H9 (cell line): ENCODE measurements around the gene FIGNL2. TPM values are rescaled to one million over a fixed set of nuclear protein-coding genes. Genes with fewer than 3 reads are reported as not detected.

ENCODE experiments used
- DNase-seq: peaks from one replicate; pipeline ENCODE4 v3.0.0-alpha.2; 2017
- H2AFZ ChIP-seq: one replicate; pipeline ENCODE4 v1.6.1; 2013; ENCODE audit warnings: mild to moderate bottlenecking, low read length, control low read depth, moderate library complexity
- H2AK5ac ChIP-seq: 2 replicates; pipeline ENCODE4 v1.6.1; 2013; ENCODE audit warnings: low read length, control low read depth, mixed read lengths; ENCODE audit not compliant: insufficient read length
- H2BK120ac ChIP-seq: one replicate; pipeline ENCODE4 v1.6.1; 2013; ENCODE audit warnings: low read depth, mild to moderate bottlenecking, low read length, control low read depth, inconsistent platforms; ENCODE audit not compliant: poor library complexity, severe bottlenecking
- H2BK12ac ChIP-seq: 2 replicates; pipeline ENCODE4 v1.6.1; 2013; ENCODE audit warnings: low read length, control low read depth, mixed read lengths, low read depth; ENCODE audit not compliant: insufficient read length
- H2BK15ac ChIP-seq: 2 replicates; pipeline ENCODE4 v1.6.1; 2013; ENCODE audit warnings: low read depth, low read length, control low read depth
- H2BK20ac ChIP-seq: one replicate; pipeline ENCODE4 v1.6.1; 2013; ENCODE audit warnings: low read depth, mild to moderate bottlenecking, low read length, control low read depth, inconsistent platforms; ENCODE audit not compliant: poor library complexity, severe bottlenecking
- H2BK5ac ChIP-seq: 2 replicates; pipeline ENCODE4 v1.6.1; 2013; ENCODE audit warnings: low read length, control low read depth, mixed read lengths; ENCODE audit not compliant: insufficient read length
- H3K14ac ChIP-seq: 2 replicates; pipeline ENCODE4 v1.6.1; 2013; ENCODE audit warnings: low read length, control low read depth; ENCODE audit not compliant: insufficient read depth
- H3K18ac ChIP-seq: 2 replicates; pipeline ENCODE4 v1.6.1; 2013; ENCODE audit warnings: low read depth, mild to moderate bottlenecking, mixed read lengths, low read length, control low read depth; ENCODE audit not compliant: insufficient read length
- H3K23ac ChIP-seq: 2 replicates; pipeline ENCODE4 v1.6.1; 2013; ENCODE audit warnings: low read length, control low read depth, mixed read lengths, low read depth; ENCODE audit not compliant: insufficient read length
- H3K23me2 ChIP-seq: 2 replicates; pipeline ENCODE4 v1.6.1; 2013; ENCODE audit warnings: low read depth, mild to moderate bottlenecking, mixed read lengths, low read length, control low read depth; ENCODE audit not compliant: insufficient read length, poor library complexity, severe bottlenecking
- H3K27ac ChIP-seq: 2 replicates; pipeline ENCODE4 v1.5.1; 2013; ENCODE audit warnings: low read length, control low read depth, mixed read lengths, low read depth; ENCODE audit not compliant: insufficient read length
- H3K27me3 ChIP-seq: 2 replicates; pipeline ENCODE4 v1.6.1; 2013; ENCODE audit warnings: low read length, control low read depth, inconsistent platforms; ENCODE audit not compliant: insufficient read depth
- H3K4ac ChIP-seq: 2 replicates; pipeline ENCODE4 v1.6.1; 2013; ENCODE audit warnings: low read depth, mild to moderate bottlenecking, control low read depth, inconsistent platforms, low read length, moderate library complexity
- H3K4me1 ChIP-seq: 2 replicates; pipeline ENCODE4 v1.6.1; 2013; ENCODE audit warnings: low read length, control low read depth, inconsistent platforms; ENCODE audit not compliant: insufficient read depth
- H3K4me2 ChIP-seq: 2 replicates; pipeline ENCODE4 v1.6.1; 2013; ENCODE audit warnings: low read length, control low read depth, mixed read lengths; ENCODE audit not compliant: insufficient read length, insufficient read depth
- H3K56ac ChIP-seq: 2 replicates; pipeline ENCODE4 v1.6.1; 2013; ENCODE audit warnings: low read depth, mild to moderate bottlenecking, mixed read lengths, low read length, control low read depth; ENCODE audit not compliant: insufficient read length
- H3K79me1 ChIP-seq: 2 replicates; pipeline ENCODE4 v1.6.1; 2013; ENCODE audit warnings: low read depth, mild to moderate bottlenecking, moderate library complexity, low read length, control low read depth, inconsistent platforms; ENCODE audit not compliant: insufficient read depth, poor library complexity, severe bottlenecking
- H3K79me2 ChIP-seq: 2 replicates; pipeline ENCODE4 v1.6.1; 2013; ENCODE audit warnings: low read length, control low read depth, inconsistent platforms; ENCODE audit not compliant: insufficient read depth
- H3K9ac ChIP-seq: 2 replicates; pipeline ENCODE4 v1.6.1; 2013; ENCODE audit warnings: low read length, control low read depth, mixed read lengths; ENCODE audit not compliant: insufficient read length; ENCODE audit errors: extremely low read depth
- H3K9me3 ChIP-seq: one replicate; pipeline ENCODE4 v1.6.1; 2013; ENCODE audit warnings: low read depth, low read length, inconsistent platforms; ENCODE audit not compliant: control insufficient read depth
- H3T11ph ChIP-seq: one replicate; pipeline ENCODE4 v1.6.1; 2013; ENCODE audit warnings: mild to moderate bottlenecking, low read length, control low read depth, inconsistent platforms
- H4K20me1 ChIP-seq: one replicate; pipeline ENCODE4 v1.6.1; 2013; ENCODE audit not compliant: control insufficient read depth, insufficient read length, insufficient read depth
- H4K5ac ChIP-seq: 2 replicates; pipeline ENCODE4 v1.6.1; 2013; ENCODE audit warnings: low read depth, mild to moderate bottlenecking, mixed read lengths, low read length, control low read depth; ENCODE audit not compliant: insufficient read length
- H4K8ac ChIP-seq: replicated peaks from 2 replicates; pipeline ENCODE4 v1.6.1; 2013; ENCODE audit warnings: low read length, control low read depth, mixed read lengths, low read depth; ENCODE audit not compliant: insufficient read length
- H4K91ac ChIP-seq: 2 replicates; pipeline ENCODE4 v1.6.1; 2013; ENCODE audit warnings: low read depth, mild to moderate bottlenecking, moderate library complexity, mixed read lengths, low read length, control low read depth; ENCODE audit not compliant: insufficient read length
- H3K27ac Mint-ChIP-seq, 3 experiments: 2 replicates in 2 of 3; 3 replicates in 1 of 3; pipeline ENCODE4 v1.8.0; 2020 to 2021; ENCODE audit warnings: mixed read lengths in 3 of 3, mild to moderate bottlenecking in 1 of 3, moderate library complexity in 1 of 3
- H3K27me3 Mint-ChIP-seq: 2 replicates; pipeline ENCODE4 v1.8.0; 2021; ENCODE audit warnings: low read depth, mild to moderate bottlenecking, moderate library complexity, mixed read lengths
- H3K36me3 Mint-ChIP-seq, 3 experiments: 2 replicates in 2 of 3; 3 replicates in 1 of 3; pipeline ENCODE4 v1.8.0; 2020 to 2021; ENCODE audit warnings: low read depth in 3 of 3, mixed read lengths in 3 of 3; ENCODE audit not compliant: insufficient read depth in 1 of 3
- H3K4me1 Mint-ChIP-seq, 2 experiments: 2 replicates each; pipeline ENCODE4 v1.8.0; 2020; ENCODE audit warnings: mixed read lengths in 2 of 2
- H3K4me3 Mint-ChIP-seq, 2 experiments: 2 replicates in 1 of 2; 3 replicates in 1 of 2; pipeline ENCODE4 v1.8.0; 2020 to 2021; ENCODE audit warnings: mild to moderate bottlenecking in 2 of 2, mixed read lengths in 2 of 2, moderate library complexity in 1 of 2
- H3K9me3 Mint-ChIP-seq, 2 experiments: 2 replicates in 1 of 2; 3 replicates in 1 of 2; pipeline ENCODE4 v1.8.0; 2020; ENCODE audit warnings: mild to moderate bottlenecking in 2 of 2, mixed read lengths in 2 of 2, moderate library complexity in 1 of 2
- WGBS: extraction: QIAGEN DNeasy Blood & Tissue Kit; methylation state at CpG from one replicate; pipeline ENCODE4 v1.1.7; 2013; ENCODE audit warnings: missing lambda C conversion rate, low lambda C conversion rate, mixed read lengths; ENCODE audit not compliant: insufficient read length; ENCODE audit errors: extremely low coverage; 5-methylcytosine and 5-hydroxymethylcytosine counted together
- total RNA-seq: library from RNA; stranded (reverse); gene quantifications from 2 replicates; pipeline ENCODE4 v1.2.1, GENCODE V29; 2021
- TF ChIP-seq, protein P1 (sequence below): fragments of 200-600 bp; sonication (generic); conservative IDR thresholded peaks from 3 replicates; pipeline ENCODE4 v1.8.0; 2021; ENCODE audit warnings: antibody characterized with exemption, mild to moderate bottlenecking

The FIGNL2 gene
- total RNA-seq, 1 experiment from 2014 or later: 19.7 TPM

DNA sequence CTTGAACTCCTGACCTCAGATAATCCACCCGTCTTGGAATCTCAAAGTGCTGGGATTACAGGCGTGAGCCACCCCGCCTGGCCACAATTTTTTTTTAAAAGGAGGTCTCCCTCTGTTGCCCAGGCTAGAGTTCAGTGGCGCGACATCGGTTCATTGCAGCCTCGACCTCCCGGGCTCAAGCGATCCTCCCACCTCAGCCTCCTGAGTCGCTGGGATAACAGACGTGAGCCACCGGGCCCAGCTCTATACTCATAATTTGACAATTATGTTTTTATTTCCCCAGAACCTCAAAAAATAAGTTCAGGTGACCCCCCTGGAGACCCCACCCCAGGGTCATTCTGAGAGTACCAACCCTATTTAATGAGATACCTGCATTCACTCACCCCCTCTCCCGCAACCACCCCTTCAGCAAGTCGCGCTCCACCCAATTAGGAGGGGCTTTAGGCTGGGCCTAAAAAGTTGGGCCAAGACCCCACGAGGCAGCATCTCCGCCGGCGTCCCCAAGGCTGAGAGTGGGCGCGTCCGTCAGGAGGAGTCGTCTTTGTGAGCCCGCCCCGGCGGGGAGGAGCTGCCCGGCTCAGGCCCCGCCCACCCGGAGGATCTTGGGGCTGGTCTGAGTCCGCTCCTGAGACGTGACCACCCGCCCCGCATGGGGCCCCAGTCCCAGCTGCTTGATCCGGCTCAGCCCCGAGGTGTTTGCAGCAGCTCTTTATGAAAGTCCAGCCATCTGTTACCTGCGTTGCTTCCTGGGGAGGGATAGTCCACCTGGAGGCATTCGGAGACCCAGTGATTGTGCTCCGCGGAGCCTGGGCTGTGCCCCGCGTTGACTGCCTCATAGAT, 39.2 kb upstream of the FIGNL2 start, which contains the start of gene ANKRD33:
Gene ANKRD33, plus strand, starts transcription at position 628 of the 840 bp plus-strand sequence. Its CDS starts 84 bp downstream, at position 712.
- peak; percentile 94 for DNase-seq
- Mint-ChIP-seq H3K4me1 (peaks cover 19 to 30% of the 10 kb centered on the region in 2 experiments), H3K27me3 (peaks cover 21% of the 10 kb centered on the region), H3K9me3 (no peaks in the 10 kb centered on the region), H3K4me3 (peak within 1 kb of the TSS; percentile 68 to 82), H3K27ac (peak within 1 kb of the TSS in 1 of 3 experiments; percentile 58; a peak in 1 of 7 replicates), H3K36me3 (no peaks in the 10 kb centered on the region; a peak in 1 of 7 replicates)
- H3K9ac ChIP-seq: no peak within 1 kb of the TSS
- H3K4me2 ChIP-seq: peak within 1 kb of the TSS; percentile 43
- no peak within 1 kb of the TSS for H3K27ac ChIP-seq
- no peak within 1 kb of the TSS for H3K18ac ChIP-seq
- H3T11ph ChIP-seq: no peak within 1 kb of the TSS
- H4K5ac ChIP-seq: no peak within 1 kb of the TSS
- no peak within 1 kb of the TSS for H4K91ac ChIP-seq
- no peak within 1 kb of the TSS for H3K23ac ChIP-seq
- no peak within 1 kb of the TSS for H3K4ac ChIP-seq
- no peak within 1 kb of the TSS for H4K8ac ChIP-seq
- H3K79me2 ChIP-seq: no peaks in the 10 kb centered on the region
- H3K4me1 ChIP-seq: peaks cover 2% of the 10 kb centered on the region
- no peak within 1 kb of the TSS for H2BK15ac ChIP-seq
- no peak within 1 kb of the TSS for H2BK12ac ChIP-seq
- no peak within 1 kb of the TSS for H2BK20ac ChIP-seq
- H2BK5ac ChIP-seq: no peak within 1 kb of the TSS
- H2AK5ac ChIP-seq: no peak within 1 kb of the TSS
- no peak within 1 kb of the TSS for H2BK120ac ChIP-seq
- no peaks in the 10 kb centered on the region for H3K9me3 ChIP-seq
- no peak within 1 kb of the TSS for H3K14ac ChIP-seq
- H3K79me1 ChIP-seq: no peaks in the 10 kb centered on the region
- no peak within 1 kb of the TSS for H3K56ac ChIP-seq
- TF ChIP-seq, protein P1, sequence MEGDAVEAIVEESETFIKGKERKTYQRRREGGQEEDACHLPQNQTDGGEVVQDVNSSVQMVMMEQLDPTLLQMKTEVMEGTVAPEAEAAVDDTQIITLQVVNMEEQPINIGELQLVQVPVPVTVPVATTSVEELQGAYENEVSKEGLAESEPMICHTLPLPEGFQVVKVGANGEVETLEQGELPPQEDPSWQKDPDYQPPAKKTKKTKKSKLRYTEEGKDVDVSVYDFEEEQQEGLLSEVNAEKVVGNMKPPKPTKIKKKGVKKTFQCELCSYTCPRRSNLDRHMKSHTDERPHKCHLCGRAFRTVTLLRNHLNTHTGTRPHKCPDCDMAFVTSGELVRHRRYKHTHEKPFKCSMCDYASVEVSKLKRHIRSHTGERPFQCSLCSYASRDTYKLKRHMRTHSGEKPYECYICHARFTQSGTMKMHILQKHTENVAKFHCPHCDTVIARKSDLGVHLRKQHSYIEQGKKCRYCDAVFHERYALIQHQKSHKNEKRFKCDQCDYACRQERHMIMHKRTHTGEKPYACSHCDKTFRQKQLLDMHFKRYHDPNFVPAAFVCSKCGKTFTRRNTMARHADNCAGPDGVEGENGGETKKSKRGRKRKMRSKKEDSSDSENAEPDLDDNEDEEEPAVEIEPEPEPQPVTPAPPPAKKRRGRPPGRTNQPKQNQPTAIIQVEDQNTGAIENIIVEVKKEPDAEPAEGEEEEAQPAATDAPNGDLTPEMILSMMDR: no peak
- H3K23me2 ChIP-seq: no peaks in the 10 kb centered on the region
- no peak within 1 kb of the TSS for H2AFZ ChIP-seq
- no peaks in the 10 kb centered on the region for H3K27me3 ChIP-seq
- WGBS: no CpG with 5 or more reads among the region's 41 CpGs
- H4K20me1 ChIP-seq: no peaks in the 10 kb centered on the region
